ENCODE measurements around the gene HOGA1.
"Not testable (repeated sequence)": the region's sequence is repeated elsewhere in the genome, so short reads cannot be mapped to it uniquely, and the experiment has no call there.

The HOGA1 gene

GRCh38 chr10:97555541-97555940, 28.6 kb upstream of the HOGA1 start:
- DNase-seq (ENCODE audit: low spot score) = not testable (repeated sequence)

GRCh38 chr10:97560731-97561381, 23.3 kb upstream of the HOGA1 start:
- peak; percentile 54 for DNase-seq (ENCODE audit: low spot score)

DNA sequence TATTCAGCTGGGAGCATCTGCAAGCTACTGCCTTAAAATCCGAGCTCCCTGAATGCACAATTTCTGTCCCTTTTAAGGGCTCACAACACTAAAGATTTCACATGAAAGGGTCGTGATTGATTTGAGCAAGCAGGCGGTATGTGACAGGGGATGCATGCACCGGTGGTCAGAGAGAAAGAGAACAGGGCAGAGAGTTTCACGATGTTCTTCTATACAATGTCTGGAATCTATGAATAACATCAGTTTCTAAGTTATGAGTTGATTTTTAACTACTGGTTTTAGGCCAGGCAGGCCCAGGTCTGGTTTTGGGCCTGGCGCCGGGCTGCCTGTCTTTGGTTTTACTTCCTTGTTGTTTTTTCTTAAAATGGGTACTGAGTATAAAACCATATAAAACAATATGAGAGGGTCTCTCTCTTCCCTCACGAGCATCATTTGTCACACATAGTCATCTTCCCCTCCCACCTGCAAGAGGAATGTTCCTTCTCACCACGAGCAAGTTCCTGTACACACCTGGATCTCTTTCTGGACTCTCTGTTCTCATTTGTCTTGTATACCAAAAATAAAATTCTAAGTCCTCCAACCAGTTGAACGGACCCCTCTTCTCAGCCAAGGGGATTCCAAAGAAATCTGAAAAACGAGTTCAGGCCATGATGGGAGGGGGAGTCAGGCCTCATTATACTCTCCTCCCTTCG, 22.7 kb upstream of the HOGA1 start:
- not testable (repeated sequence) for DNase-seq (ENCODE audit: low spot score)

GRCh38 chr10:97562329-97562728, 21.9 kb upstream of the HOGA1 start:
- DNase-seq (ENCODE audit: low spot score) = not testable (repeated sequence)

DNA sequence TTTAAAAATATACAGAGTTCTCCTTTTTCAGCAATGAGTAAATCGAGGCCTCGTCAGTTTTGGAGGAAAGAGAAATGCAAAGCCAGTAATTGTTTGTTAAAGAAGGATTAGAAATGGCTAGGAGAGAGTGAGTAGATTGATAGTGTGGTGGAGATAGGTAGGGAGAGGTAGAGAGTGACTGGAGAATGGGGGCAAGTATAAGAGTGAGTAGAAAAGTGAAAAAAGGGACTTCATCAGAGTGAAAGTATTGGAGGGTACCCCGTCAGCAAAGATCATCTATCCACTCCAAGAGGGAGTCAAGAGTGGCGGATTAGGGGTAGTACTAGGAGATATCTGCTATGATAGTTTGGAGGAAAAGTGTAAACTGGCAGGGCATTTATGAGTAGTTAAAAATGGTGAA, 20.9 kb upstream of the HOGA1 start:
- DNase-seq (ENCODE audit: low spot score) = no peak

- DNase-seq (ENCODE audit: low spot score) = no peak
Measured at GRCh38 chr10:97564776-97565175, 19.4 kb upstream of the HOGA1 start.

GRCh38 chr10:97566336-97566996, 17.7 kb upstream of the HOGA1 start:
- DNase-seq (ENCODE audit: low spot score) = no peak

DNA sequence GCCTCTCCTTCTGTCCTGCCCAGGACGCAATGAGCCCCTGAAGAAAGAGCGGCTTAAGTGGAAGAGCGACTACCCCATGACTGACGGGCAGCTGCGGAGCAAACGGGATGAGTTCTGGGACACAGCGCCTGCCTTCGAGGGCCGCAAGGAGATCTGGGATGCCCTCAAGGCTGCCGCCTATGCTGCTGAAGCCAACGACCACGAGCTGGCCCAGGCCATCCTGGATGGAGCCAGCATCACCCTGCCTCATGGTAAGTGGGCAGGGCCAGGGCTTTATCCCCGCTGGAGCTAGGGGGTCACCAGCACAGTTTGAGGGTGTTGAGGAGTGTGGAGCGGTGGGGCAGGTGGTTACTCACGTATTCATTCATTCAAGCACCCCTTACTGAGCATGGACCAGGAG, 16.3 kb upstream of the HOGA1 start:
- DNase-seq (ENCODE audit: low spot score) = no peak

GRCh38 chr10:97570146-97570788, 13.9 kb upstream of the HOGA1 start:
- DNase-seq (ENCODE audit: low spot score) = no peak

GRCh38 chr10:97570789-97571471, 13.3 kb upstream of the HOGA1 start:
- DNase-seq (ENCODE audit: low spot score) = no peak

DNA sequence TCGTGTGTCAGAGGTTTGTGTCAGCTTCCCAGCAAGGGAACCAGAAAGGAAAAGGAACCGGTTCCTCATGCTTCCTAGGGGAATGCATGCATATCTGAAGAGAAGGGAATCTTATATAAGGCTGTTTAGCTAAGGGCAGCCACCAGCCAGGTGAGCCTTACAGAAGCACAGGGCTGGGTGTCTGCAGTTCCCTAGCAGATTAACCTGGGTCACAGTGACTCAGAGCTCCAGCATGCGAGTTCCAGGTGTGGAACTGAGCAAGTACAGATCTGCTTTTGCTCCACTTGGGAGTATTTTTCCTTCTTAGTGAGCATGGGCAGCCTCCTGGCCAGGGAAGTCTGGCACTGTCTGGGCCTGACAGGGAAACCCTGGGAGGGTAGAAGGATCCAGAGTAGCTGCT, 12.6 kb upstream of the HOGA1 start:
- DNase-seq (ENCODE audit: low spot score) = no peak

- peak; percentile 88 for DNase-seq (ENCODE audit: low spot score)
Measured at GRCh38 chr10:97572214-97572989, 11.8 kb upstream of the HOGA1 start, which contains the start of gene ANKRD2. TSS of gene ANKRD2 (plus strand) at chr10:97572779. CDS start at chr10:97572789, 10 bp downstream.

GRCh38 chr10:97573021-97573420, 11.2 kb upstream of the HOGA1 start:
- peak; percentile 41 for DNase-seq (ENCODE audit: low spot score)

- DNase-seq (ENCODE audit: low spot score) = no peak
Measured at GRCh38 chr10:97573672-97574071, 10.5 kb upstream of the HOGA1 start.

GRCh38 chr10:97574374-97575126, 9.6 kb upstream of the HOGA1 start:
- DNase-seq (ENCODE audit: low spot score) = peak; percentile 74

GRCh38 chr10:97575127-97575668, 9.0 kb upstream of the HOGA1 start:
- no peak for DNase-seq (ENCODE audit: low spot score)

DNA sequence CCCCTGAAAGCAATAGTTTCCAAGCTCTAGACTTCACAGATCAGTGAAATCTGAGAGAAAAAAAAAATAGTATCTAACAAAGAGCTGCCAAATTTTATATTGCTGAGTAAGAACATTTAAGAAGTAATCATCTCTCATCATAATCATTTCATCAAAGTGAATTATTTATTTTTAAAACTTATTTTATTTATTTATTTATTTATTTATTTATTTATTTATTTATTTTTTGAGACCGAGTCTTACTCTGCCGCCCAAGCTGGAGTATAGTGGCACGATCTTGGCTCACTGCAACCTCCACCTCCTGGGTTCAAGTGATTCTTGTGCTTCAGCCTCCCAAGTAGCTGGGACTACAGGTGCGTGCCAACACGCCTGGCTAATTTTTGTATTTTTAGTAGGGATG, 7.7 kb upstream of the HOGA1 start:
- DNase-seq (ENCODE audit: low spot score) = not testable (repeated sequence)

- DNase-seq (ENCODE audit: low spot score) = no peak
Measured at GRCh38 chr10:97577701-97578100, 6.5 kb upstream of the HOGA1 start.

- DNase-seq (ENCODE audit: low spot score) = no peak
Measured at GRCh38 chr10:97578171-97578844, 5.9 kb upstream of the HOGA1 start.

All from GM03348 (cell line).